Omental fat pad (tissue), 4 donors: Measurements from ENCODE around the gene PRLH. TPM values are rescaled to one million over a fixed set of nuclear protein-coding genes. Genes with fewer than 3 reads are reported as not detected.

Experiments used
- ATAC-seq: fragments of 150-250 bp; one replicate; pipeline ENCODE4 v1.9.1; 2016; ENCODE audit warnings: mild to moderate bottlenecking, moderate library complexity; ENCODE audit not compliant: low FRiP score
- DNase-seq: peaks from one replicate; pipeline ENCODE4 v3.0.0-alpha.2; 2019; ENCODE audit warnings: low spot score
- CTCF ChIP-seq, 3 donors: fragments of 450-650 bp; IDR thresholded peaks; one replicate each; pipeline ENCODE4 v1.5.1; 2016 to 2017; ENCODE audit warnings: antibody characterized with exemption in 3 of 3, mild to moderate bottlenecking in 3 of 3, moderate library complexity in 2 of 3
- total RNA-seq, 4 donors: library from RNA; depleted of rRNA; stranded (reverse); fragments of >200 nt; gene quantifications; one replicate each; pipeline ENCODE4 v1.1.0, GENCODE V29; 2016

The PRLH gene
- total RNA-seq, 4 donors from 2014 or later, result not detected

- DNase-seq (no peak), ATAC-seq (no peak)
- TF ChIP-seq CTCF (IDR thresholded peaks at IDR 0.05), result no peak
Measured at GRCh38 chr2:237533668-237534161, 32.7 kb upstream of the PRLH start.

- ATAC-seq, result no peak
- TF ChIP-seq CTCF (IDR thresholded peaks at IDR 0.05), result no peak
- DNase-seq, result no peak
Measured at GRCh38 chr2:237534380-237534779, 32.0 kb upstream of the PRLH start.

GRCh38 chr2:237535385-237536082 lies 30.8 kb upstream of the PRLH start:
- ATAC-seq (no peak), DNase-seq (no peak)
- no peak for TF ChIP-seq CTCF (IDR thresholded peaks at IDR 0.05)

- no peak for TF ChIP-seq CTCF (IDR thresholded peaks at IDR 0.05)
- no peak for DNase-seq
- no peak for ATAC-seq
Measured at GRCh38 chr2:237536083-237536415, 30.3 kb upstream of the PRLH start.

GRCh38 chr2:237536617-237537016 lies 29.8 kb upstream of the PRLH start:
- no peak for ATAC-seq
- no peak for DNase-seq
- TF ChIP-seq CTCF (IDR thresholded peaks at IDR 0.05), result no peak

GRCh38 chr2:237538001-237538720 lies 28.2 kb upstream of the PRLH start:
- ATAC-seq (no peak), DNase-seq (no peak)
- no peak for TF ChIP-seq CTCF (IDR thresholded peaks at IDR 0.05)

- ATAC-seq (no peak), DNase-seq (no peak)
- no peak for TF ChIP-seq CTCF (IDR thresholded peaks at IDR 0.05)
Measured at GRCh38 chr2:237538901-237539300, 27.5 kb upstream of the PRLH start.
